A549 (cell line): Measurements from ENCODE around the gene SLC6A3. TPM values are rescaled to one million over a fixed set of nuclear protein-coding genes. Genes with fewer than 3 reads are reported as not detected.

Experiments
- ATAC-seq, 2 experiments: fragments of 200-7000 bp in 1 of 2; fragments of >200 bp in 1 of 2; cut with Nextera tagmentation in 1 of 2; cut with Tn5 transposase in 1 of 2; 3 replicates each; pipeline versions ENCODE4 v1.8.0 to v1.9.1; 2018 to 2020; ENCODE audit warnings: mild to moderate bottlenecking in 1 of 2, moderate library complexity in 1 of 2
- CTCF ChIA-PET: fragments of 300-600 bp; sonication (Branson Sonifier 250); formaldehyde crosslinking; extraction: SDS; loops from one replicate; lab custom pipeline; 2021; ENCODE audit warnings: antibody characterized with exemption, inconsistent platforms; lab: Yijun Ruan, JAX
- POLR2A ChIA-PET: fragments of 350-600 bp; formaldehyde crosslinking; extraction: SDS; loops from one replicate; lab custom pipeline; 2021; ENCODE audit warnings: antibody characterized with exemption, inconsistent platforms; lab: Yijun Ruan, JAX
- DNase-seq, 2 experiments: peaks; one replicate each; pipeline versions ENCODE4 v3.0.0 to v3.0.0-alpha.2; 2011 to 2016; ENCODE audit warnings: low read depth in 1 of 2, low spot score in 1 of 2
- FAIRE-seq: peaks from 2 replicates; lab custom pipeline; 2011; peaks lifted over from hg19 to GRCh38; lab: Jason Lieb, UNC
- H3K27ac ChIP-seq, 2 experiments: fragments of >200 bp; sonication (Bioruptor Twin); formaldehyde crosslinking; 3 replicates each; pipeline ENCODE4 v1.5.1; 2016 to 2017
- H3K4me1 ChIP-seq: fragments of >200 bp; sonication (Bioruptor Twin); formaldehyde crosslinking; 3 replicates; pipeline ENCODE4 v1.6.1; 2016
- H3K4me2 ChIP-seq: fragments of >200 bp; sonication (Bioruptor Twin); formaldehyde crosslinking; 3 replicates; pipeline ENCODE4 v1.6.1; 2016
- H3K4me3 ChIP-seq: fragments of >200 bp; sonication (Bioruptor Twin); formaldehyde crosslinking; 3 replicates; pipeline ENCODE4 v1.5.1; 2016
- H3K9me3 ChIP-seq: fragments of >200 bp; sonication (Bioruptor Twin); formaldehyde crosslinking; 3 replicates; pipeline ENCODE4 v1.6.1; 2016
- BHLHE40 ChIP-seq: IDR thresholded peaks from 2 replicates; pipeline ENCODE4 v1.6.1; 2012; ENCODE audit warnings: low read depth, low read length, inconsistent platforms
- CBX2 ChIP-seq: fragments of 200-600 bp; sonication (generic); IDR thresholded peaks from 2 replicates; pipeline ENCODE4 v1.6.1; 2016; ENCODE audit warnings: low read depth, mild to moderate bottlenecking, borderline replicate concordance
- CHD4 ChIP-seq: fragments of 200-600 bp; sonication (generic); IDR thresholded peaks from 2 replicates; pipeline ENCODE4 v1.6.1; 2016; ENCODE audit warnings: antibody characterized with exemption, mild to moderate bottlenecking, borderline replicate concordance
- E2F6 ChIP-seq: IDR thresholded peaks from 2 replicates; pipeline ENCODE4 v1.6.1; 2012; ENCODE audit warnings: low read depth, borderline replicate concordance
- EHF ChIP-seq: fragments of 250-450 bp; sonication (Bioruptor Pico); IDR thresholded peaks from 2 replicates; pipeline ENCODE4 v1.5.0; 2020; ENCODE audit warnings: mild to moderate bottlenecking
- EHMT2 ChIP-seq: fragments of 200-600 bp; sonication (generic); IDR thresholded peaks from 2 replicates; pipeline ENCODE4 v1.6.1; 2016; ENCODE audit warnings: antibody characterized with exemption, low read depth, mild to moderate bottlenecking, moderate library complexity
- ELK1 ChIP-seq: fragments of 150-350 bp; IDR thresholded peaks from 2 replicates; pipeline ENCODE4 v1.6.1; 2014; ENCODE audit warnings: low read depth, mild to moderate bottlenecking, low read length
- EP300 ChIP-seq, 2 experiments: fragments of >200 bp; sonication (Bioruptor Twin); formaldehyde crosslinking; IDR thresholded peaks; 2 replicates in 1 of 2; 3 replicates in 1 of 2; pipeline ENCODE4 v1.6.1; 2016 to 2017
- ESRRA ChIP-seq: fragments of 150-350 bp; IDR thresholded peaks from 2 replicates; pipeline ENCODE4 v1.6.1; 2014; ENCODE audit warnings: mild to moderate bottlenecking, low read length, borderline replicate concordance
- FOSB ChIP-seq: fragments of 250-450 bp; sonication (Bioruptor Pico); IDR thresholded peaks from 2 replicates; pipeline ENCODE4 v1.5.0; 2020; ENCODE audit warnings: mild to moderate bottlenecking, moderate library complexity
- FOSL2 ChIP-seq, 2 experiments: fragments of 450-650 bp in 1 of 2; fragments of >200 bp in 1 of 2; sonication (Bioruptor Twin) in 1 of 2; formaldehyde crosslinking; IDR thresholded peaks; 2 replicates each; pipeline versions ENCODE4 v1.5.0 to v1.6.1; 2016 to 2020; ENCODE audit warnings: mild to moderate bottlenecking in 1 of 2, moderate library complexity in 1 of 2
- FOXS1 ChIP-seq: fragments of 250-450 bp; sonication (Bioruptor Pico); IDR thresholded peaks from 2 replicates; pipeline ENCODE4 v1.5.0; 2020; ENCODE audit warnings: mild to moderate bottlenecking, moderate library complexity
- HDAC2 ChIP-seq: fragments of 200-600 bp; sonication (generic); IDR thresholded peaks from 2 replicates; pipeline ENCODE4 v1.6.1; 2016
- HOXA7 ChIP-seq: fragments of 250-450 bp; sonication (Bioruptor Pico); IDR thresholded peaks from 2 replicates; pipeline ENCODE4 v1.5.0; 2020; ENCODE audit warnings: mild to moderate bottlenecking, moderate library complexity
- HOXB13 ChIP-seq: fragments of 250-450 bp; sonication (Bioruptor Pico); IDR thresholded peaks from 2 replicates; pipeline ENCODE4 v1.5.0; 2020; ENCODE audit warnings: low read depth, mild to moderate bottlenecking, moderate library complexity
- KDM1A ChIP-seq: fragments of 200-600 bp; sonication (generic); IDR thresholded peaks from 2 replicates; pipeline ENCODE4 v1.6.1; 2016; ENCODE audit warnings: low read depth, mild to moderate bottlenecking
- KDM5A ChIP-seq: fragments of 200-600 bp; sonication (generic); IDR thresholded peaks from 2 replicates; pipeline ENCODE4 v1.6.1; 2016; ENCODE audit warnings: antibody characterized with exemption, mild to moderate bottlenecking
- NR3C1 ChIP-seq: fragments of >200 bp; sonication (Bioruptor Twin); formaldehyde crosslinking; IDR thresholded peaks from 3 replicates; pipeline ENCODE4 v1.6.1; 2017
- PHF8 ChIP-seq: fragments of 200-600 bp; sonication (generic); IDR thresholded peaks from 2 replicates; pipeline ENCODE4 v1.6.1; 2016; ENCODE audit warnings: low read depth, mild to moderate bottlenecking, antibody characterized with exemption, moderate library complexity, borderline replicate concordance
- RAD21 ChIP-seq, 2 experiments: fragments of >200 bp in 1 of 2; sonication (Bioruptor Twin) in 1 of 2; formaldehyde crosslinking in 1 of 2; IDR thresholded peaks in 1 of 2; conservative IDR thresholded peaks in 1 of 2; 2 replicates in 1 of 2; 3 replicates in 1 of 2; pipeline ENCODE4 v1.6.1; 2012 to 2018; ENCODE audit warnings: inconsistent platforms in 1 of 2
- SREBF2 ChIP-seq: fragments of 450-650 bp; IDR thresholded peaks from 2 replicates; pipeline ENCODE4 v1.6.1; 2014; ENCODE audit warnings: mild to moderate bottlenecking, moderate library complexity
- TP53 ChIP-seq: fragments of 250-450 bp; sonication (Bioruptor Pico); IDR thresholded peaks from 2 replicates; pipeline ENCODE4 v1.5.0; 2021; ENCODE audit warnings: mild to moderate bottlenecking, moderate library complexity
- ZNF302 ChIP-seq: fragments of 250-450 bp; sonication (Bioruptor Pico); IDR thresholded peaks from 2 replicates; pipeline ENCODE4 v1.9.0; 2021; ENCODE audit warnings: inconsistent platforms, mild to moderate bottlenecking, moderate library complexity
- WGBS: methylation state at CpG from one replicate; pipeline ENCODE4 v1.1.6; 2017; ENCODE audit errors: missing lambda C conversion rate; 5-methylcytosine and 5-hydroxymethylcytosine counted together
- polyA plus RNA-seq, 4 experiments: library from polyadenylated mRNA; depleted of rRNA in 3 of 4; stranded (reverse); fragments of >200 nt; fragmentation: RNase III in 1 of 4; extraction: RNeasy Plus Mini Kit Qiagen cat#74134 plus additional on column Dnase treatment in 1 of 4; gene quantifications; 2 replicates in 3 of 4; 3 replicates in 1 of 4; pipeline ENCODE4 v1.2.3, GENCODE V29; 2011 to 2017
- TF ChIP-seq, protein P1 (sequence below): IDR thresholded peaks from 2 replicates; pipeline ENCODE4 v1.6.1; 2012

SLC6A3 gene
- polyA plus RNA-seq, 2 of the 4 experiments (the other 2 are of a cell fraction): 0.05 to 0.06 TPM

DNA sequence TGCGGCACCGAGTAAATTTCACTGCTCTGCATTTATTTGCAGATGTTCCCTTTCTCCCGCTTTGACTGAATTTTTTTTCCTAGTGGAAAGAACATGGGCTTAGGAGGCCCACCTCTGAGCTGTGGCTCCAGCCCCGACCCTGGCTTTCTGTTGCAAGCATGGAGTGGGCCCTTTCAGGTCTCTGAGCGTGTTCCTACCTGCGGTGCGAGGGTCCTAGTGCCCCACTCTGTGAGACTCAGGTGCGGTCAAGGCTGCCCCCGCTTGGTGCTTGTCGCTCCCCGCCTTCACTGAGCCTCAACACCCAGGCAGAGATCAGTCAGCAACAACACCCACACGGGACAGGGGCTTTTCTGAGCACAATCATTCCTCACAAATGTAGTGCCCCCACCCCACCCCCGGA is 32.0 kb downstream of the SLC6A3 start:
- TF ChIP-seq CBX2 (no peak), EP300 (IDR thresholded peaks at IDR 0.05) (no peak), CHD4 (no peak), EHMT2 (no peak), RAD21 (conservative IDR thresholded peaks at IDR 0.05 in 1 of 2, IDR thresholded peaks at IDR 0.05 in 1 of 2) (no peak), ELK1 (no peak), HOXB13 (CRISPR knock-in tag) (no peak), TP53 (CRISPR knock-in tag) (no peak), HOXA7 (CRISPR knock-in tag) (no peak), HDAC2 (no peak), PHF8 (no peak), KDM1A (no peak)
- TF ChIP-seq, protein P1, sequence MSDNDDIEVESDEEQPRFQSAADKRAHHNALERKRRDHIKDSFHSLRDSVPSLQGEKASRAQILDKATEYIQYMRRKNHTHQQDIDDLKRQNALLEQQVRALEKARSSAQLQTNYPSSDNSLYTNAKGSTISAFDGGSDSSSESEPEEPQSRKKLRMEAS: no peak
- Histone ChIP-seq H3K4me1 (no peaks in the 10 kb centered on the region), H3K4me2 (no peak overlapping the region), H3K9me3 (no peaks in the 10 kb centered on the region), H3K4me3 (no peak overlapping the region), H3K27ac (no peak overlapping the region)
- 75% methylated on average over 12 of the region's 13 CpGs for WGBS
- no peak for DNase-seq
- FAIRE-seq: no peak
- ChIA-PET POLR2A (no interaction called here), CTCF (interaction anchor here (1.0 kb wide), 1 partner anchor 8 kb away, joined by 3 read pairs; no protein-coding TSS in a partner anchor)
- ATAC-seq: no peak

- POLR2A ChIA-PET: no interaction called here
- 61% methylated on average over 5 of the region's 10 CpGs for WGBS
- FAIRE-seq: no peak
- no peak for ATAC-seq
- no peak overlapping the region for H3K4me3 ChIP-seq
- H3K4me1 ChIP-seq: no peaks in the 10 kb centered on the region
- CTCF ChIA-PET: no interaction called here
- DNase-seq: no peak
- no peak overlapping the region for H3K27ac ChIP-seq
- TF ChIP-seq SREBF2 (no peak), BHLHE40 (no peak), FOSB (no peak), EHMT2 (no peak)
- no peaks in the 10 kb centered on the region for H3K9me3 ChIP-seq
- H3K4me2 ChIP-seq: no peak overlapping the region
Observed at GRCh38 chr5:1412621-1413020, 32.6 kb downstream of the SLC6A3 start.

DNA sequence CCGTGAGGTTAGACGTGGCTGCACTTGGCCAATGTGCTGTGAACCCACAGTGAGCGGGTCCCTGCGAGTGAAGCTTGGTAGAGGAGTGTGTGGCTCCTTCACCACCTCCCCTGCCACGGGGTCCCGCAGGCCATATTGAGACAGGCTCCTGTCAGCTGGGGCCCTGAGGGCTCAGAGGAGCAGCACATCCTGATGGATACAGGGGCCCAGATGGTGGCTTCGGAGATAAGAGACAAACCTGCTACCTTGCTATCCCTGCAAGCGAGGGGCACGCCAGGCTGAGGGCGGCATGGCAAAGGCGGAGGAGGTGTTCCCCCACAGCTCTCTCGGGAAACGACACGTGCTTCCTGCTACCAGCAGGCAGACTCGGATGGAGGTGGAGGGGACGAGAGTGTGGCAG is 33.1 kb downstream of the SLC6A3 start:
- DNase-seq (no peak), FAIRE-seq (no peak), ATAC-seq (no peak)
- 62% methylated on average over 14 of the region's 16 CpGs for WGBS
- Histone ChIP-seq H3K4me1 (no peaks in the 10 kb centered on the region), H3K4me2 (no peak overlapping the region), H3K27ac (no peak overlapping the region), H3K9me3 (no peaks in the 10 kb centered on the region), H3K4me3 (no peak overlapping the region)
- ChIA-PET CTCF (no interaction called here), POLR2A (no interaction called here)
- TF ChIP-seq KDM5A (no peak), ZNF302 (no peak), E2F6 (no peak), CBX2 (no peak), FOXS1 (CRISPR knock-in tag) (no peak), ELK1 (no peak), EHF (CRISPR knock-in tag) (no peak), ESRRA (no peak), NR3C1 (no peak), FOSL2 (IDR thresholded peaks at IDR 0.05) (no peak), FOSL2 (CRISPR knock-in tag; IDR thresholded peaks at IDR 0.05) (no peak)
